Gastroesophageal sphincter (tissue), 3 donors: ENCODE measurements around the gene CSTB.

Source experiments
- CTCF ChIP-seq, 4 experiments: fragments of 200-600 bp in 2 of 4; fragments of 450-650 bp in 2 of 4; sonication (generic) in 1 of 4; IDR thresholded peaks; one replicate each; pipeline ENCODE4 v1.5.1; 2017 to 2019; ENCODE audit warnings: antibody characterized with exemption in 4 of 4, mild to moderate bottlenecking in 2 of 4, moderate library complexity in 2 of 4
- EP300 ChIP-seq: sonication (generic); formaldehyde crosslinking; IDR thresholded peaks from one replicate; pipeline ENCODE4 v1.6.1; 2017; ENCODE audit warnings: antibody characterized with exemption, mild to moderate bottlenecking
- POLR2AphosphoS5 ChIP-seq: sonication (generic); formaldehyde crosslinking; IDR thresholded peaks from one replicate; pipeline ENCODE4 v1.6.1; 2017; ENCODE audit warnings: antibody characterized with exemption

DNA sequence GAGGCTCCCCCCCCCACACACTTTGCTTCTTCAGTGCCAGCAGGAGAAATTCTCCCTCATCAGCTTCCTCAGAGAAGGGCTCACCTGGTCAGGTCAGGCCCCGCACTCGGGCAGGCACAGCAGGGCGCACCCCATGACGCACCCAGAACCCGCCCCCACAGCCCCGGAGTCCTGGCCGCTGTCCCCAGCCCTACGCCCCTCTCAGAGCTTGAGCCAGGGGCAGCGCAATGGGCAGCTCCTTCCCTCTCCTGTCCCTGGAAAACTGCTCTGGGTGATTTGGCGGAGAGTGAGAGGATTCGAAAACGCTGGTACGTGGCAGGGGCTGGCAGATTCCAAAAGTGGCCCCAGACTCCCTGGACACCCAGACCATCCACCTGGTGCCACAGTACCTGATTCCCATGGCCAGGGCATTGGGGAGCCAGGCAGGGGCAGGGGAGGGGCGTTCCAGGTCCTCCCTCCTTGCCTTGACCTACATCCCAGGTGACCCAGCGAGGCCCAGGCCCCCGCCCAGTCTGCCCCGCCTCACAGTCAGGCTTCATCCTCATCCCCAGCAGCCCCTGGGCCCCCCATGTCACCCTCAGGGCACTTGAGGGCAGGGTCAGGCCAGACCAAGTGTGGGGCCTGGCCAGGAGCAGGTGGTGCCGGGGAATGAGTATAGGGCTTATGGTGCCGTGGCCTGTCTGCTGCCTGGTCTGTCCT is 37.0 kb upstream of the CSTB start:
- no peak for TF ChIP-seq EP300
- no peak for TF ChIP-seq CTCF (IDR thresholded peaks at IDR 0.05)
- no peak for TF ChIP-seq POLR2AphosphoS5
